KMS-11 (cell line): ENCODE results near the gene LMX1A.

Experiments
- H2AFZ ChIP-seq: fragments of 200-600 bp; sonication (generic); 2 replicates; pipeline ENCODE4 v1.6.1; 2016; ENCODE audit warnings: antibody characterized with exemption, mixed run types, low read depth
- H3K27ac ChIP-seq: fragments of 200-600 bp; sonication (generic); 2 replicates; pipeline ENCODE4 v1.6.1; 2016; ENCODE audit warnings: mild to moderate bottlenecking, mixed run types
- H3K27me3 ChIP-seq: fragments of 200-600 bp; sonication (generic); 2 replicates; pipeline ENCODE4 v1.6.1; 2017; ENCODE audit warnings: mild to moderate bottlenecking, low read depth, mixed run types, moderate library complexity; ENCODE audit not compliant: insufficient read depth
- H3K36me3 ChIP-seq: fragments of 200-600 bp; sonication (generic); 2 replicates; pipeline ENCODE4 v1.6.1; 2017; ENCODE audit warnings: mild to moderate bottlenecking, mixed run types; ENCODE audit not compliant: insufficient read depth
- H3K4me1 ChIP-seq: fragments of 200-600 bp; sonication (generic); 2 replicates; pipeline ENCODE4 v1.6.1; 2016; ENCODE audit warnings: mild to moderate bottlenecking, low read depth, mixed run types; ENCODE audit not compliant: poor library complexity, severe bottlenecking
- H3K4me2 ChIP-seq: fragments of 200-600 bp; sonication (generic); 2 replicates; pipeline ENCODE4 v1.7.0; 2016; ENCODE audit warnings: mild to moderate bottlenecking, mixed run types
- H3K4me3 ChIP-seq: fragments of 200-600 bp; sonication (generic); IDR thresholded peaks from 2 replicates; pipeline ENCODE4 v1.6.1; 2017; ENCODE audit warnings: low read depth, low read length, mixed read lengths; ENCODE audit not compliant: insufficient read depth
- H3K79me2 ChIP-seq: fragments of 200-600 bp; sonication (generic); 2 replicates; pipeline ENCODE4 v1.6.1; 2016; ENCODE audit warnings: low read depth, mixed run types; ENCODE audit not compliant: insufficient read depth
- H3K9ac ChIP-seq: fragments of 200-600 bp; sonication (generic); 2 replicates; pipeline ENCODE4 v1.6.1; 2016; ENCODE audit warnings: mild to moderate bottlenecking, mixed run types
- H4K20me1 ChIP-seq: fragments of 200-600 bp; sonication (generic); 2 replicates; pipeline ENCODE4 v1.6.1; 2016; ENCODE audit warnings: mild to moderate bottlenecking, mixed run types; ENCODE audit not compliant: insufficient read depth
- TF ChIP-seq, protein P1 (sequence below): fragments of 200-600 bp; sonication (generic); conservative IDR thresholded peaks from 2 replicates; pipeline ENCODE4 v1.6.1; 2017; ENCODE audit warnings: low read depth, mild to moderate bottlenecking, antibody characterized with exemption, low read length, moderate library complexity, mixed read lengths

LMX1A gene

DNA sequence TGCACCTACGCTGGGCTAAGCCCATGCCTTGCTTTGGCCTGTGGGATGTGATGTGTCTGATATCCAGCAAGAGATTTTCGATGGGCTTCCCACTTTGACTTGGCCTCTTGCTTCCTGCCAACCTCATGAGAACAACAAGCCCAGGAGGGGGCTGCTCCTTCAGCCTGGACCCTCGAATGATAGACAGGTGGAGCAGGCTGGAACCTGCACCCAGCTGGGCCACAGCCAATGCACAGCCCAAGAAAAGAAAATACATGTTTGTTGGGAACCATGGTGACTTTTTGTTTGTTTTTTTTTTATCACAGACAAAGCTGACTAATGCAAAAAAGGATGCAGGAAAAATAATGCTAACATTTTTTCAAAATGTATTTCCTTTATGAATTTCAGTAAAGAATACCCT is 144.3 kb downstream of the LMX1A start:
- H3K4me1 ChIP-seq: no peaks in the 10 kb centered on the region
- H3K27ac ChIP-seq: no peak overlapping the region
- no peak overlapping the region for H3K4me3 ChIP-seq

GRCh38 chr1:165207853-165208515 is 148.5 kb downstream of the LMX1A start:
- H3K27me3 ChIP-seq: no peaks in the 10 kb centered on the region

More for the DNA sequence above, 144.3 kb downstream of the LMX1A start:
- Histone ChIP-seq H4K20me1 (no peaks in the 10 kb centered on the region), H3K79me2 (no peaks in the 10 kb centered on the region), H3K9ac (no peak overlapping the region), H3K27me3 (no peaks in the 10 kb centered on the region), H2AFZ (no peak overlapping the region), H3K4me2 (no peak overlapping the region), H3K36me3 (no peaks in the 10 kb centered on the region)
- TF ChIP-seq, protein P1, sequence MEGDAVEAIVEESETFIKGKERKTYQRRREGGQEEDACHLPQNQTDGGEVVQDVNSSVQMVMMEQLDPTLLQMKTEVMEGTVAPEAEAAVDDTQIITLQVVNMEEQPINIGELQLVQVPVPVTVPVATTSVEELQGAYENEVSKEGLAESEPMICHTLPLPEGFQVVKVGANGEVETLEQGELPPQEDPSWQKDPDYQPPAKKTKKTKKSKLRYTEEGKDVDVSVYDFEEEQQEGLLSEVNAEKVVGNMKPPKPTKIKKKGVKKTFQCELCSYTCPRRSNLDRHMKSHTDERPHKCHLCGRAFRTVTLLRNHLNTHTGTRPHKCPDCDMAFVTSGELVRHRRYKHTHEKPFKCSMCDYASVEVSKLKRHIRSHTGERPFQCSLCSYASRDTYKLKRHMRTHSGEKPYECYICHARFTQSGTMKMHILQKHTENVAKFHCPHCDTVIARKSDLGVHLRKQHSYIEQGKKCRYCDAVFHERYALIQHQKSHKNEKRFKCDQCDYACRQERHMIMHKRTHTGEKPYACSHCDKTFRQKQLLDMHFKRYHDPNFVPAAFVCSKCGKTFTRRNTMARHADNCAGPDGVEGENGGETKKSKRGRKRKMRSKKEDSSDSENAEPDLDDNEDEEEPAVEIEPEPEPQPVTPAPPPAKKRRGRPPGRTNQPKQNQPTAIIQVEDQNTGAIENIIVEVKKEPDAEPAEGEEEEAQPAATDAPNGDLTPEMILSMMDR: no peak

DNA sequence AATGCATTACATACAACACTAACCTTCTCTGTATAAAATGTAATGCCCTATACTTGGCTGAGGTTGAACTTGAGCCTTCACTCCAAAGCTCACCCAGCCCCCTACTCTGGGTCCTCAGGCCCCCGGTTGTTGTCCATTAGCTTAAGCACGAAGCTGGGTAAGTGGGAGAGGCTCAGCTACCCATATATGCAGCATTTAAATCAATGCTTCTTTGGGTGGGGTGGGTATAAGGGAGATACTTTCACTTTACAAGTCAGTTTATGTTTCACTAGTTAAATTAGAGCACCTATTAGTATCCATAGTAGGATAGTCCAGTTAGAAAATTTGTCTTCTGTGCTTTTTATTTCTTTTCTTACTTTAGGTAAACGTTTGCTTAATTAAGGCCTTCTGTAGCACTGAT is 151.4 kb downstream of the LMX1A start:
- Histone ChIP-seq H3K4me1 (no peaks in the 10 kb centered on the region), H3K4me3 (no peak overlapping the region), H3K36me3 (no peaks in the 10 kb centered on the region), H2AFZ (no peak overlapping the region), H3K27me3 (no peaks in the 10 kb centered on the region), H3K9ac (no peak overlapping the region), H3K4me2 (no peak overlapping the region), H3K27ac (no peak overlapping the region), H3K79me2 (no peaks in the 10 kb centered on the region), H4K20me1 (no peaks in the 10 kb centered on the region)
- TF ChIP-seq, protein P1: no peak

More at GRCh38 chr1:165207853-165208515, 148.5 kb downstream of the LMX1A start:
- no peaks in the 10 kb centered on the region for H3K36me3 ChIP-seq
- H3K4me2 ChIP-seq: no peak overlapping the region
- H2AFZ ChIP-seq: no peak overlapping the region
- H3K79me2 ChIP-seq: no peaks in the 10 kb centered on the region
- TF ChIP-seq, protein P1: no peak
- no peak overlapping the region for H3K27ac ChIP-seq
- no peaks in the 10 kb centered on the region for H4K20me1 ChIP-seq
- H3K4me3 ChIP-seq: no peak overlapping the region
- H3K4me1 ChIP-seq: no peaks in the 10 kb centered on the region
- no peak overlapping the region for H3K9ac ChIP-seq

- no peaks in the 10 kb centered on the region for H3K4me1 ChIP-seq
- TF ChIP-seq, protein P1: no peak
- no peak overlapping the region for H3K9ac ChIP-seq
- no peaks in the 10 kb centered on the region for H3K36me3 ChIP-seq
- no peaks in the 10 kb centered on the region for H3K27me3 ChIP-seq
- H3K27ac ChIP-seq: no peak overlapping the region
- no peak overlapping the region for H3K4me3 ChIP-seq
- no peaks in the 10 kb centered on the region for H3K79me2 ChIP-seq
- no peak overlapping the region for H3K4me2 ChIP-seq
- no peak overlapping the region for H2AFZ ChIP-seq
- no peaks in the 10 kb centered on the region for H4K20me1 ChIP-seq
Observed at GRCh38 chr1:165204548-165204947, 152.0 kb downstream of the LMX1A start.
